Vagina (tissue), 2 donors: ENCODE measurements around the gene GDF7. TPM values are rescaled to one million over a fixed set of nuclear protein-coding genes. Genes with fewer than 3 reads are reported as not detected.

Experiments
- DNase-seq, 2 donors: peaks; one replicate each; pipeline ENCODE4 v3.0.0-alpha.2; 2017; ENCODE audit errors: extremely low spot score in 2 of 2
- H3K27ac ChIP-seq: fragments of 200-600 bp; sonication (generic); one replicate; pipeline ENCODE4 v1.5.1; 2019
- H3K27me3 ChIP-seq: fragments of 200-600 bp; sonication (generic); one replicate; pipeline ENCODE4 v1.5.1; 2019
- H3K36me3 ChIP-seq, 2 donors: fragments of 200-600 bp; sonication (generic); one replicate each; pipeline ENCODE4 v1.5.1; 2017 to 2019
- H3K4me1 ChIP-seq: fragments of 200-600 bp; sonication (generic); one replicate; pipeline ENCODE4 v1.5.1; 2019
- H3K4me3 ChIP-seq, 2 donors: fragments of 200-600 bp; sonication (generic); 1 replicate in 1 of 2; 2 replicates in 1 of 2; pipeline ENCODE4 v1.5.1; 2016 to 2019
- H3K9me3 ChIP-seq: fragments of 200-600 bp; sonication (generic); one replicate; pipeline ENCODE4 v1.5.1; 2019
- POLR2A ChIP-seq, 2 donors: fragments of 450-650 bp; IDR thresholded peaks; one replicate each; pipeline ENCODE4 v1.6.1; 2017; ENCODE audit warnings: antibody characterized with exemption in 2 of 2, mild to moderate bottlenecking in 2 of 2, moderate library complexity in 2 of 2
- POLR2AphosphoS5 ChIP-seq, 2 donors: sonication (generic); formaldehyde crosslinking; IDR thresholded peaks; one replicate each; pipeline ENCODE4 v1.9.0; 2017; ENCODE audit warnings: antibody characterized with exemption in 2 of 2, mild to moderate bottlenecking in 2 of 2, low read depth in 1 of 2; ENCODE audit not compliant: insufficient read depth in 1 of 2
- intact Hi-C: fragments of 100-400 bp; cut with DNase I; formaldehyde crosslinking; loops from one replicate; pipeline ENCODE4 v1.15.1; 2023
- total RNA-seq: library from RNA; depleted of rRNA; stranded (reverse); fragments of >200 nt; gene quantifications from one replicate; pipeline ENCODE4 v1.2.3, GENCODE V29; 2016
- TF ChIP-seq, protein P1 (sequence below), 3 experiments: fragments of 450-650 bp in 2 of 3; fragments of 200-600 bp in 1 of 3; sonication (generic) in 1 of 3; IDR thresholded peaks; one replicate each; pipeline ENCODE4 v1.5.1; 2017 to 2019; ENCODE audit warnings: antibody characterized with exemption in 3 of 3, mild to moderate bottlenecking in 2 of 3, moderate library complexity in 2 of 3

The GDF7 gene
- total RNA-seq, 1 donor from 2014 or later, result 9.3 TPM

DNA sequence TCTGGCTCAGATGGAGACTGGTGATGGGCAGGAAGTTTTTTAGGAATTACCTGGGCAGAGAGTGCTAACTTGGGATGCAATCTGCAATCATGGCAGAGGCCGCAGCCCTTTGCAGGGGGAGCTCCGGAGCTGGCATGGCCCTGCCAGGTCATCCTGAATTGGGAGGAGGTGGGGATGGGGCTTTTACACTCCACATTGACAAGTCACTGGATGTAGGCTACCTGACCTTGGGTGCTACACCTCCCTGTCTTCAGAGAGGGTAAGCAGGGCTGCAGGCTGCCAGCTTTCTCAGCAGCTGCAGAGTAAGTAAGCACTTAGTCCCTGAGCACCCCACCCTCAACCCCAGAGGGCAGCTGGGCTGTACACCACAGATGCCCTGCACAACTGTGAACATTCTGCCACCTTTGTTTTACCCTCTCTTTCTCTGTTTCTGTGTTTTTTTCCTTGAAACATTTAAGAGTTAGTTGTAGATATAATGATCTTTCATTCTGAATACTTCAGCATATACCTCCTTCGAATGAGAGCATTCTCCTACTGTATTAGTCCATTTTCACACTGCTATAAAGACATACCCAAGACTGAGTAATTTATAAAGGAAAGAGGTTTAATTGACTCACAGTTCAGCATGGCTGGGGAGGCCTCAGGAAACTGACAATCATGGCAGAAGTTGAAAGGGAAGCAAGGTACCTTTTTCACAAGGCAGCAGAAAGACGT is 9.3 kb upstream of the GDF7 start:
- H3K27ac ChIP-seq, result no peak overlapping the region
- no peaks in the 10 kb centered on the region for H3K36me3 ChIP-seq
- H3K9me3 ChIP-seq, result no peaks in the 10 kb centered on the region
- H3K4me1 ChIP-seq, result peaks cover 5% of the 10 kb centered on the region
- intact Hi-C loops, result no loop called here
- TF ChIP-seq POLR2AphosphoS5 (IDR thresholded peaks at IDR 0.05; ENCODE audit: insufficient read depth in 1 of 2, low read depth in 1 of 2) (no peak), POLR2A (IDR thresholded peaks at IDR 0.05) (no peak)
- TF ChIP-seq, protein P1, sequence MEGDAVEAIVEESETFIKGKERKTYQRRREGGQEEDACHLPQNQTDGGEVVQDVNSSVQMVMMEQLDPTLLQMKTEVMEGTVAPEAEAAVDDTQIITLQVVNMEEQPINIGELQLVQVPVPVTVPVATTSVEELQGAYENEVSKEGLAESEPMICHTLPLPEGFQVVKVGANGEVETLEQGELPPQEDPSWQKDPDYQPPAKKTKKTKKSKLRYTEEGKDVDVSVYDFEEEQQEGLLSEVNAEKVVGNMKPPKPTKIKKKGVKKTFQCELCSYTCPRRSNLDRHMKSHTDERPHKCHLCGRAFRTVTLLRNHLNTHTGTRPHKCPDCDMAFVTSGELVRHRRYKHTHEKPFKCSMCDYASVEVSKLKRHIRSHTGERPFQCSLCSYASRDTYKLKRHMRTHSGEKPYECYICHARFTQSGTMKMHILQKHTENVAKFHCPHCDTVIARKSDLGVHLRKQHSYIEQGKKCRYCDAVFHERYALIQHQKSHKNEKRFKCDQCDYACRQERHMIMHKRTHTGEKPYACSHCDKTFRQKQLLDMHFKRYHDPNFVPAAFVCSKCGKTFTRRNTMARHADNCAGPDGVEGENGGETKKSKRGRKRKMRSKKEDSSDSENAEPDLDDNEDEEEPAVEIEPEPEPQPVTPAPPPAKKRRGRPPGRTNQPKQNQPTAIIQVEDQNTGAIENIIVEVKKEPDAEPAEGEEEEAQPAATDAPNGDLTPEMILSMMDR (IDR thresholded peaks at IDR 0.05), result no peak
- no peak overlapping the region for H3K4me3 ChIP-seq
- no peak for DNase-seq
- H3K27me3 ChIP-seq, result no peaks in the 10 kb centered on the region

- H3K27ac ChIP-seq, result no peak overlapping the region
- peaks cover 24% of the 10 kb centered on the region for H3K4me1 ChIP-seq
- H3K36me3 ChIP-seq, result no peaks in the 10 kb centered on the region
- H3K9me3 ChIP-seq, result no peaks in the 10 kb centered on the region
- TF ChIP-seq POLR2A (IDR thresholded peaks at IDR 0.05) (no peak), POLR2AphosphoS5 (IDR thresholded peaks at IDR 0.05; ENCODE audit: insufficient read depth in 1 of 2, low read depth in 1 of 2) (peak in 1 of 2 donors; percentile 8)
- TF ChIP-seq, protein P1 (IDR thresholded peaks at IDR 0.05), result no peak
- DNase-seq, result no peak
- intact Hi-C loops, result loop anchor here (5.0 to 10.0 kb wide), 2 partner anchors 302 to 454 kb away; no protein-coding TSS in a partner anchor
- H3K4me3 ChIP-seq, result no peak overlapping the region
- no peaks in the 10 kb centered on the region for H3K27me3 ChIP-seq
Measured at GRCh38 chr2:20660506-20661420, 6.2 kb upstream of the GDF7 start.

- H3K9me3 ChIP-seq, result no peaks in the 10 kb centered on the region
- H3K27me3 ChIP-seq, result no peaks in the 10 kb centered on the region
- intact Hi-C loops, result loop anchor here (5.0 to 10.0 kb wide), 2 partner anchors 301 to 453 kb away; no protein-coding TSS in a partner anchor
- no peak overlapping the region for H3K27ac ChIP-seq
- no peak for DNase-seq
- peaks cover 30% of the 10 kb centered on the region for H3K4me1 ChIP-seq
- peak in 1 of 2 donors; percentile 45 for TF ChIP-seq POLR2AphosphoS5 (IDR thresholded peaks at IDR 0.05; ENCODE audit: insufficient read depth in 1 of 2, low read depth in 1 of 2)
- TF ChIP-seq POLR2A (IDR thresholded peaks at IDR 0.05), result no peak
- TF ChIP-seq, protein P1 (IDR thresholded peaks at IDR 0.05), result peak; percentile 78 to 97 (median 94)
- H3K4me3 ChIP-seq, result no peak overlapping the region
- H3K36me3 ChIP-seq, result no peaks in the 10 kb centered on the region
Measured at GRCh38 chr2:20661421-20662307, 5.3 kb upstream of the GDF7 start.

DNA sequence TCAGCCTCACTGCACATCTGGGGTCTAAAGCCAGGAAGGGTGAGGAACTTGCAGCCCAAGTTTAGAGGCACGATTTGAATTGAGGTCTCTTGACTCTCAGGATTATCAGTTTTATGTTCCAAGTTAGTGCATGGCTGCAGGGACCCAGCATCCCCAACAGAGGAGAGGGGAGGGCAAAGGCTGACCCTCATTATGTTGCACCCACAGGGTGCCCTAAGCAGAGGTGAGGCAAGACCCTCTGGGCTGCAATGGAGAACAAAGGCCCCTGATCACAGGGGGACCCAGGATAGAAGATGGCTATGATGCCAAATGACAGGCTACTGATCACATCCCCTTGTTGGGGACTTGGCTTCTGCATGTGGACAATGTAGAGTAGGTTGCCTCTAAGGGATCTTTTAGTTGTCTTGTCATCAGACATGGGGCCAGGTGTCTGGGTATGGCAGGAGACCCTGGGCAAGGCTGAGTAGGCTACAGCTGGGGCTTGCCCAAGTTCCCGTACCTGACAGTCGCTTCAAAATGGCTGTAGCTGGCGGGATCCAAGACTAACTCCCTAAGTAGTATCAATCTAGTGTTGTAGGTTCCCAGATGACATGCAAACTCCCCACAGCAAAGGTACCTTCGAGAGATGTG is 4.5 kb upstream of the GDF7 start:
- Histone ChIP-seq H3K4me3 (no peak overlapping the region), H3K27me3 (no peaks in the 10 kb centered on the region), H3K4me1 (peaks cover 30% of the 10 kb centered on the region), H3K27ac (no peak overlapping the region), H3K9me3 (no peaks in the 10 kb centered on the region), H3K36me3 (no peaks in the 10 kb centered on the region)
- TF ChIP-seq POLR2AphosphoS5 (IDR thresholded peaks at IDR 0.05; ENCODE audit: insufficient read depth in 1 of 2, low read depth in 1 of 2) (no peak), POLR2A (IDR thresholded peaks at IDR 0.05) (no peak)
- TF ChIP-seq, protein P1 (IDR thresholded peaks at IDR 0.05), result no peak
- DNase-seq, result no peak
- intact Hi-C loops, result loop anchor here (5.0 to 10.0 kb wide), 2 partner anchors 300 to 452 kb away; no protein-coding TSS in a partner anchor
